ENCODE results near the gene EYA3.
"Not testable (repeated sequence)": the region's sequence is repeated elsewhere in the genome, so short reads cannot be mapped to it uniquely, and the experiment has no call there.

Gene EYA3

DNA sequence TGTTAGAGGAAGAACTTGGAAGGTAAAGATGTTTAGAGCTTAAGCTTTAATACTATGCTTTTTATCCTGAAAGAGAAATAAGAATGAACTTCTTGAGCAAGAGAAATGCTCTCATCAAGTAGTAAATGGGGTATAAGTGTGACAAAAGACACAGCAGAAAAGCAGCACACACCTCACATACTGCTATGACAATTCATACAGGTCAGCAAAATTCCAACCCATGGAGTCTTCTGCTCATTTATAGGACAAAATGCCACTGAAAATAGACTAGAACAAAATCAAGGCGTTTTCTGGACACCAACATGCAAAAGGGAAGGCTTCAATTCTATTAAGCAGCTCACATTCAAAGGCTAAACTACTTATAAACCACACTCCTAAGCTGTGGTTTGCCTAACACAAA, 61.2 kb downstream of the EYA3 start:
- DNase-seq, result no peak

- DNase-seq, result no peak
Observed at GRCh38 chr1:28026329-28026728, 62.1 kb downstream of the EYA3 start.

DNA sequence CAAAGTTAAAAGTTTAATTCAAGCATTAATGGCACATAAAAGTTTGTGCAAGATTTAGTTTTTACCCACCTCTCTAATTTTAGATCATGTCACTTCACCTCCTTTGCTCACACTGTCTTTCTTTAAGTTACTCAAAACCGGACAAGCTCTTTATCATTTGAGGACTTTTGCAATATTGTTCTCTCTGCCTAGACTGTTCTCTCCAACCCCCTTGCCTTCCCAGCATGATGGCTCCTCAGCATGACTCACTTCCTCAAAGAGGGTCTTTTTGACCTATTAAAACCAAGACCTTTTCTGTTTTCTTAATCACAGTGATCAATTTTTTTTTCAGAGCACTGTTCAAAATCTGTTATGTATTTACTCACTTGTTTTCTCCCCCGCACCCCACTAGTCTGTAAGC, 67.3 kb downstream of the EYA3 start:
- no peak for DNase-seq

DNA sequence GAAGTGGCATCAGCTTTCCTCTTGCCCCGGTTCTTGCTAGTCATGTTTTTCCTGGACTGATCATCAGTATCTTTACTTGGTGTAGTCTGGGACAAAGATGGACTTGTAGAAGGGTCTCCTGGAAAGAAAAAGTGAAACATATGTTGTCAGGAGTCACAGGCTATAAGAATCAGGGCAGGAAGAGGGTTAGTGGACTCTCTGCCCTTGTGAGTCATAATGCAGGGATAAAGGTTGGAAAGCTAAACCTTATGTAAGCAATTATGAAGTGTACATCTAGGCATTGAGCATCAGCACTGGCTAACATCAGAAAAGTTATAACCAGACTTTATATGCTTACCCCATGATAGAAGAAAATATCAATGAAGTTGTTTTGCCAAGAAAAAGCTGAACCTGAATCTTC, 77.4 kb downstream of the EYA3 start:
- DNase-seq, result no peak

GRCh38 chr1:28003117-28003516, 85.3 kb downstream of the EYA3 start:
- DNase-seq, result not testable (repeated sequence)

GRCh38 chr1:28002600-28002999, 85.8 kb downstream of the EYA3 start:
- DNase-seq, result no peak

DNA sequence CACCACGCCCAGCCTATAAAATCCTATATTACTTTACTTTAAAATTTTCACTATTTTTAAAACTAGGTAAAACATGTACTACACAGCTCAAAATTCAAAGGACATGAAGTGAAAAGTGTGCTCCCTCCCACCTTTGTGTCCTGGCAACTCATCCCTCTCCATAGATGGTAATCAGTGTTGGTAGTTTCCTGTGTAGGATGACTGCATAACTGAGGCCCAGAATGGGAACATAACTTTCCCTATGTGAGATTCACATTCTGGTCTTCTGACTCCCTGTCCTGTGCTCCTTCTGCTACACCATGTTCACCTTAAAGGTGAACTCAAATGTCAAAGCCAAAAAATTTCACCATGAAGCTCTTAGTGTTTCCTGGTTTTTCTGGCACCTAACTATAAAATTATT, 89.4 kb downstream of the EYA3 start:
- no peak for DNase-seq

DNA sequence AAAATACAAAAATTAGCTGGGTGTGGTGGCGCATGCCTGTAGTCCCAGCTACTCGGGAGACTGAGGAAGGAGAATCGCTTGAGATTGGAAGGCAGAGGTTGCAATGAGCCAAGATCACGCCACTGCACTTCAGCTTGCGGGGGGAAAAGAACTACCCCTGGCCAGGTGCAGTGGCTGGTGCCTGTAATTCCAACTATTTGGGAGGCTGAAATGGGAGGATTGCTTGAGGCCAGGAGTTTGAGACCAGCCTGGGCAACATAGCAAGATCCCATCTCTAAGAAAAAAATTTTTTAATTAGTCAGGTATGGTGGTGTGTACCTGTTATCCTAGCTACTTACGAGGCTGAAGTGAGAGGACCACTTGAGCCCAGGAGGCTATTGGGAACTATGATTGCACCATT, 93.9 kb downstream of the EYA3 start:
- not testable (repeated sequence) for DNase-seq

DNA sequence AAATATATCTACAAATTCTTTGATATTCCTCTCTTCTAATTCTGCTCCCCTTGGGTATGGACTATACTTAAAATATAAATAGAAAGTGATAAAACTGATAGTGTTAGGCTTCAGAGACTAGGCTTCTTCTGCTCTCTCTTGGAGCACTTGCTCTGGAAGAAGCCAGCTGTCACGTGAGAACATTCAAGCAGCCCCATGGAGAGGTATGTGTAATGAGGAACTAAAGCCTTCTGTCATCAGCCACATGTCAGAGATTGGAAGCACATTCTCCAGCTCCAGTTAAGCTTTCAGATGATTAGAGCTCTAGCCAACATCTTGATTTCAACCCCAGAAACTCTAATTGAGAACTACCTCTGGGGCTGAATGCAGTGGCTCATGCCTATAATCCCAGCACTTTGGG, 94.3 kb downstream of the EYA3 start:
- DNase-seq, result no peak

DNA sequence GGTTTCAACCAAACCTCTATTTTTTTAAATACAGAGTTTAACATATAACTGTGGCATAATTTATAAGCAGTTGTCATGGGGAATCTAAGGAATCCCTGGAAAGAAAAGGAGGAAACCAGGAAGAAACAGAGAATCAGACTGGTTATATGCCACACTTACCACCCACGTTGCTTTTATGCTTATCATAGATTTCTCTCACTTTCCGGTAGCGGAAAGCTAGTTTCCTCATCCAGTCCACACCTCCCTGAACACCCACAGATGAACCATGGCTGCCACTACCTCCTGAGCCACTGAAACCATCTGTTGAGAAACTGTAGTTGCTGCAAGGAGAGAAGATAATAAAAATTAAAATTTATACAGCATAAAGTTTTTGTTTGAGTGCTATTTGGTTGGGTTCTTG, 95.2 kb downstream of the EYA3 start:
- DNase-seq, result no peak

- no peak for DNase-seq
Observed at GRCh38 chr1:27992276-27992675, 96.1 kb downstream of the EYA3 start.

DNA sequence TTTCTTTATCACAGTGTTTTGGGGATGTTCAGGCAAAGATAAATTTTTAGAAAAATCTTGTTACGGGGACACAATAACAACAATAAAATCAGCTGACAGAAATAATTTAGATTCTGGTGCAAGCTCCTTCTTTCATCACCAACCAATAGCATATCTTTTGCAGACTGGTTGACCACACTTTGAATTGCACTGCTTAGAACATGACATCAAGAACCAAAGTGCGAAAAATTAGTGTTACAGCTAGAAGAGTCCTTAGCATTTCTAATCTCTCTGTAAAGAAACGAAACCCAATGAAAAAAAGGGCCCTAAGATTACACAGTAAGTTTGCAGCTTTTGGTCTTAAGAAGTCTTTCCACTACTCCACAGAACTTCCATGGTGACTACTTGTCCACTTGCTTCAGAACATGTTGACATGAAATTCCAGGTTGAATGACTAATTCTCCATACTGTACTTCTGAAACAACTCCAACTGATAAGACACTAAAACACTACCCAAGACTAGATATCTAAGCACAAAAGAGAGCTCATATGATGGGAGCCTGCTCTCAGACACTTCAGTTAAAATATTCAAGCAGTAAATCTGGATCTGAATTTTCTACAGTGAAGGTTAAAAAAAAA, 97.4 kb downstream of the EYA3 start:
- no peak for DNase-seq

GRCh38 chr1:27981145-27981544, 107.3 kb downstream of the EYA3 start:
- DNase-seq, result no peak

DNA sequence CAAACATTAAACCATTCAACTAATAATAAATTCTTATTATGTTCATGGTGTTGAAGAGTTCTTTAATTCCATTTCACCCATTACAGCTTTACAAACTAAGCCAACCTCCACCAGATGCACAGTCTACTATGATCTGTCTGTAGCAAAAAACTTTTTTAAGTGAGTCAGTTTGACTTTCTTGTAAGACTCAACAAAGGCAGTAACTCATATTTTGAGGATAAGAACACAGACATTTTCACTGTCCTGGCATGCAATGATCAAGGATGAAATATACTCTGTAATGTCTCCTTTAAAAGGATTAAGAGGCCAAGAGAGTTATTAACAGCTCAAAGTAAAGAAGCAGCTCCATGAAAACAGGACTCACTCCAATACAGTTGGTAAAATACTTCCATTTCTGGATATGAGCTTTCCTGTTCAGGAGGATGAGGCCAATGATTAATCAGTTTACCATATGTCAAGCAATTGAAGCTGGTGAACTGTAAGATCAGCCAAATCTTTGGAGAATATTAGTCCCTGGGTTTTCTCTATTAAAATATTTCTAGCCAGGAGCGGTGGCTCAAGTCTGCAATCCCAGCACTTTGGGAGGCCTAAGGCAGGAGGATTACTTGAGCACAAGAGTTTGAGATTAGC, 108.1 kb downstream of the EYA3 start:
- no peak for DNase-seq

GRCh38 chr1:27979859-27980201, 108.6 kb downstream of the EYA3 start:
- no peak for DNase-seq

GRCh38 chr1:27979151-27979858, 109.1 kb downstream of the EYA3 start:
- no peak for DNase-seq

DNA sequence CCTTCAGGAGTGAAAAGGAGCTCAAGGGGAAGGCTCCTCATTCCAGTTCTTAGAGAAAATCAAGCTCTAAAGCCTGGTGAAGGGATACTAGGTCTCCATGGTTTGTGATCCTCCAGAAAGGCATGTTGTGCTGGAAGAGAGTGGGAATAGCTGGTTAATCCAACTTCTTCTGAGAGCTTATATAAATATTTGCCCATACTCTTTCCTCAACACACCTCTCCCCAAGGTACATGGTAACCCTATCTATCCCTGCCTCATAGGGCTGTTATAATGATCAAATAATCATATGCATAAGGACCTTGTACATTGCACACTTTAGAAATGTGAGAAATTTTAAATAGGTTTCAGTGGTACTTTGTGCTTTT, 114.0 kb downstream of the EYA3 start:
- no peak for DNase-seq

DNA sequence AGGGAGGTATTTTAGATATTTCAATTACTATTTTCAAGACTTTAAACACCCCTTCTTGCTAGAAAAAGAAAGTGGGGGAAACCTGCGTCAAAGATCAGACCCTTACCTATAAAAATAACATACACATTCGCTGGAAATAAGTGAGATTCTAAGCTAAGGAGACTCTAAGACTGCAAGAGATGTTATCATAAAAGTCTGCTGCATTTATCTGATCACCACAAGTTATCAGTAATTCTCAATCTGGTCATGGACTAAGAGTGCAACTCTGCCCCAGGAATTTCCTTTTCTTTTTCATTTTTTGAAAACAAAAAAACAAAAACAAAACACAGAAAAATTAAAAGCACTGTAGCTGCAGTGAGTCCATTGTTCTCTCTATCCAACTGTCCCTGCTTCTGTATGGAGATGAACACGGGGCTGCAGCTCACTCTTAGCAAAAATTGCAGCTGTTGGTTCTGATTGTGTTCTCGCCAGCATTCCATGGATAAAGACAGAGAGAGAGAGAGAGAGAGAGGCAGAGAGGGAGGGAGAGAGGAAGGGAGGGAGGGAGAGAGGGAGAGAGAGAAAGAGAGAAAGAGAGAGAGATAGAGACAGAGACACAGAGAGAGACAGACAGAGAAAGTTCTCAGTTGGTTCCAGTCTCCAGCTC, 114.5 kb downstream of the EYA3 start:
- DNase-seq, result no peak

DNA sequence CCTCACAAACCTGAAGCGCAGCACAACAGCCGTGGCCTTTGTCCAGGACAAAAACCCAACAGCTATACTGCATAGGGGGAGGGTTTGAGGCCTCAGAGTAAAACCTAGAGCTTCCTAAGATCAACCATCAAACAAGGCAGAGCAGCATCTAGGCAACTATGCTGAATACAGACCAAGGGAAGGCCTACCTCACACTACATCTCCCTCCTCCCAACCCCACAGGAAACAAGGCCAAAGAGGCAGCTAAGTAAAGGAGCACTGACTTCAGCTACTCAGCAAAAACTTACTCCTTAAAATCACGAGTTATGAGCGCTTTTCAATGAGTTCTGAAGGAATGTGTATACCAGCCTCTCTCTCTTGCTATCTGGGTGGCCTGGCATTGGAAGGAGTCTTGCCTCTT, 116.3 kb downstream of the EYA3 start:
- DNase-seq, result no peak

DNA sequence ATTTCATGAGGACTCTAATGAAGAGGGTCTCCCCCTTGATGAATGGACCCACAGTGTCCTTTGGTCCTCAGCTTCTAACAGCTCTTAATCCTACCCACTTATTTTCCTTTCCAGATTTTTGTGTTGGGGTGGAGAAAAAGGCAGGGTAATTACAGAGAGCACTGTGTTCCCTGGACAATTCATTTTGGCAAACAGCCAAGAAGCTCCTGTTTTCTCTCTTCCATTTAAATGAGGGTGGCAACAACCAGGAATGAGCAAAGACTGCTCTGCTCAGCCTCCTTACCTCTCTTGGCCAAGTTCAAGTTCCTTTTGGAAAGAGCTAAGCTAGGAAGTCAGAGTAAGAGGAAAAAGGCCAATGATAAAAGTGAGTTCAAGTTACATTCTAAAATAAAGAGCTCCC, 116.7 kb downstream of the EYA3 start:
- DNase-seq, result peak; percentile 42 to 63

DNA sequence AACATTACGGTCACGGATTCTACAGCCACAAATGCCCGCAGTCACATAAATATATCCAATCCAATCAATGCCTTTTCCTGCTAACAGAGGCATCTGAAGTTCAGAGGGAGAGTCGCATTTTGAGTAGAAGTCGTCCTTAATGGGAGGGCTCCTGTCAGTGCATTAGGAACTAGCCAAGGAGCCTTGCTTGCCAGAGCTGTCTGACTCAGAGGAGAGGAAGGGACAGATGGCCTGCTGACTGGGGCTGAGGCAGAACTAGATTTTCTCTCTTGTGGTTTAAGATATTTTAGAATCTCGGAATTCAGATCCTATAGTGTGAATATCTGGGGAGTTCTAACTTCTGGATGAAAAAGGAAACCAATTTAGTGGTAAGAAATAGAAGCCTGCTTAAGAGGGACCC, 118.0 kb downstream of the EYA3 start:
- no peak for DNase-seq

GRCh38 chr1:27968692-27969091, 119.7 kb downstream of the EYA3 start:
- no peak for DNase-seq

- no peak for DNase-seq
Observed at GRCh38 chr1:27967884-27968466, 120.4 kb downstream of the EYA3 start.

Measured in NCI-H2081 (cell line).